Muscle layer of duodenum (tissue), 2 donors: Measurements from ENCODE around the gene HCAR2.
"Not testable (repeated sequence)": the region's sequence is repeated elsewhere in the genome, so short reads cannot be mapped to it uniquely, and the experiment has no call there.

Source experiments
- H3K27ac ChIP-seq: one replicate; pipeline ENCODE4 v1.7.0; 2013; ENCODE audit warnings: mild to moderate bottlenecking, low read length
- H3K27me3 ChIP-seq: one replicate; pipeline ENCODE4 v1.7.0; 2013; ENCODE audit warnings: low read depth, mild to moderate bottlenecking, control low read depth, low read length
- H3K36me3 ChIP-seq, 2 donors: one replicate each; pipeline ENCODE4 v1.7.0; 2013; ENCODE audit warnings: low read length in 2 of 2, control low read depth in 1 of 2, mild to moderate bottlenecking in 1 of 2; ENCODE audit not compliant: insufficient read depth in 2 of 2, control insufficient read depth in 1 of 2
- H3K4me1 ChIP-seq, 2 donors: one replicate each; pipeline ENCODE4 v1.7.0; 2013; ENCODE audit warnings: low read length in 2 of 2, mild to moderate bottlenecking in 2 of 2, control low read depth in 1 of 2, moderate library complexity in 1 of 2; ENCODE audit not compliant: insufficient read depth in 2 of 2, control insufficient read depth in 1 of 2
- H3K4me3 ChIP-seq, 2 donors: one replicate each; pipeline ENCODE4 v1.7.0; 2013; ENCODE audit warnings: low read length in 2 of 2, low read depth in 1 of 2, mild to moderate bottlenecking in 1 of 2
- H3K9me3 ChIP-seq, 2 donors: one replicate each; pipeline ENCODE4 v1.7.0; 2013; ENCODE audit warnings: low read length in 2 of 2, control low read depth in 1 of 2, mild to moderate bottlenecking in 1 of 2; ENCODE audit not compliant: control insufficient read depth in 1 of 2
- donor health status: healthy.

The HCAR2 gene

DNA sequence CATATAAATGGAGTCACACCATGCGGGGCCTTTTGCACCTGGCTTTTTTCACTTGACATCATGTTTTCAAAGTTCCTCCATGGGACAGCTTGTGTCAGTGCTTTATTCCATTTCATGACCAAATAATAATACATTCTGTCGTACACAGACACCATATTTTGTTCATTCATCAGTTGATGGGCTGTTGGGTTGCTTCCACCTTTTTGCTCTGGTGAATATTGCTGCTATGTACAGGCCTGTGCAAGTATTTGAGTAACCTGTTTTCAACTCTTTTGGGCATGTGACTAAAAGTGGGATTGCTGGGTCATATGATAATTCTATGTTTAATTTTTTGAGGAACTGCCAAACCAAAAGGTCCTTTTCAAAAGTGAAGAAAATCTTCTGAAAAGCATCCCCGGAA lies 46.9 kb downstream of the HCAR2 start:
- Histone ChIP-seq H3K27me3 (no peaks in the 10 kb centered on the region), H3K36me3 (no peaks in the 10 kb centered on the region), H3K27ac (no peak overlapping the region), H3K4me3 (no peak overlapping the region), H3K4me1 (no peaks in the 10 kb centered on the region), H3K9me3 (no peaks in the 10 kb centered on the region)

DNA sequence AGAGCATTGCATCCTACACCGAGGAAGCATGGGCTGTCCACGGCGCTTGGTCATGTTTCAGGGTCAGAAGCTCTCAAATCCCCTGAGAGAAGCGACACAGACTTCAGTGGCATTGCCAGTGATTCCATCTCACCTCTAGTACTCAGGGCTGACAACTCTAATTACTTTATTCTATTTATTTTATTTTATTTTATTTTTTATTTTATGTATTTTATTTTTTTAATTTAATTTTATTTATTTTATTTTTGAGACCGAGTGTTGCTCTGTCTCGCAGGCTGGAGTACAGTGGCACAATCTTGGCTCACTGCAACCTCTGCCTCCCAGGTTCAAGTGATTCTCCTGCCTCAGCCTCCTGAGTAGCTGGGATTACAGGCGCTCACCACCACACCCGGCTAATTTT lies 49.9 kb downstream of the HCAR2 start:
- not testable (repeated sequence) for H3K4me1 ChIP-seq, H3K36me3 ChIP-seq, H3K9me3 ChIP-seq, H3K27me3 ChIP-seq, H3K27ac ChIP-seq, H3K4me3 ChIP-seq

DNA sequence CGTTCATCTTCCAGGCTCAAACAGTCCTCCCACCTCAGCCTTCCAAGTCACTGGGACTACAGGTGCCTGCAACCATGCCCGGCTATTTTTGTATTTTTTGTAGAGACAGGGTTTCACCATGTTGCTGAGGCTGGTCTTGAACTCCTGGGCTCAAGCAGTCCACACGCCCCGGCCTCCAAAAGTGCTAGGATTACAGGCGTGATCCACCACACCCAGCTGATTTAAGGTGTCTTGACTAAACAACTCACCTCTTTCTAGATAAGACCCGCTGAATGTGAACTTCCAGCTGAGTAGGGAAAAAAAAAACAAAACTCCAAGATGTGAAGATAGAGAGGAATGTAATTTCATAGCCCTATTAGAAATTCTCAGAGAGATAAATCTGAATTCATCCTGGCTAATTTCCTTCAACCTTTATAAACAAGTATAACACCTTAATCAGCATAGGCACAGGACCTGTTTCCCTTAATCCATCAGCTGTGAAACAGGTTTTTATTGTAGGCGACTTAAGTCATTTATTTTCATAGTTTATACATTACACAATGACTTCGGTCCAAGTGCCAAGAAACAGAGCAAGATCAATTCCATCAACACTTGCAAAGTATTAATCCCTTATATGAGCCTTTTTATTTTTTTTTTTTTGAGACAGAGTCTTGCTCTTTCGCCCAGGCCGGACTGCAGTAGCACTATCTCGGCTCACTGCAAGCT lies 51.5 kb downstream of the HCAR2 start:
- Histone ChIP-seq H3K9me3 (no peaks in the 10 kb centered on the region), H3K36me3 (no peaks in the 10 kb centered on the region), H3K4me1 (no peaks in the 10 kb centered on the region), H3K27me3 (no peaks in the 10 kb centered on the region), H3K27ac (no peak overlapping the region), H3K4me3 (no peak overlapping the region)
